AG09309 (cell line): ENCODE data around the gene PCDH9.

Source experiments
- DNase-seq: peaks from one replicate; pipeline ENCODE4 v3.0.0-alpha.2; 2010; ENCODE audit warnings: low read depth
- H3K4me3 ChIP-seq: 2 replicates; pipeline ENCODE4 v1.5.1; 2011; ENCODE audit warnings: mild to moderate bottlenecking, low read depth, low read length, moderate library complexity; ENCODE audit not compliant: control insufficient read depth
- TF ChIP-seq, protein P1 (sequence below): IDR thresholded peaks from 2 replicates; pipeline ENCODE4 v1.5.1; 2011; ENCODE audit warnings: mild to moderate bottlenecking, low read depth, low read length, inconsistent platforms; ENCODE audit not compliant: insufficient read depth, control insufficient read depth; ENCODE audit errors: missing control alignments

The PCDH9 gene

GRCh38 chr13:67197704-67198103 lies 32.4 kb downstream of the PCDH9 start:
- no peak overlapping the region for H3K4me3 ChIP-seq
- no peak for DNase-seq
- TF ChIP-seq, protein P1, sequence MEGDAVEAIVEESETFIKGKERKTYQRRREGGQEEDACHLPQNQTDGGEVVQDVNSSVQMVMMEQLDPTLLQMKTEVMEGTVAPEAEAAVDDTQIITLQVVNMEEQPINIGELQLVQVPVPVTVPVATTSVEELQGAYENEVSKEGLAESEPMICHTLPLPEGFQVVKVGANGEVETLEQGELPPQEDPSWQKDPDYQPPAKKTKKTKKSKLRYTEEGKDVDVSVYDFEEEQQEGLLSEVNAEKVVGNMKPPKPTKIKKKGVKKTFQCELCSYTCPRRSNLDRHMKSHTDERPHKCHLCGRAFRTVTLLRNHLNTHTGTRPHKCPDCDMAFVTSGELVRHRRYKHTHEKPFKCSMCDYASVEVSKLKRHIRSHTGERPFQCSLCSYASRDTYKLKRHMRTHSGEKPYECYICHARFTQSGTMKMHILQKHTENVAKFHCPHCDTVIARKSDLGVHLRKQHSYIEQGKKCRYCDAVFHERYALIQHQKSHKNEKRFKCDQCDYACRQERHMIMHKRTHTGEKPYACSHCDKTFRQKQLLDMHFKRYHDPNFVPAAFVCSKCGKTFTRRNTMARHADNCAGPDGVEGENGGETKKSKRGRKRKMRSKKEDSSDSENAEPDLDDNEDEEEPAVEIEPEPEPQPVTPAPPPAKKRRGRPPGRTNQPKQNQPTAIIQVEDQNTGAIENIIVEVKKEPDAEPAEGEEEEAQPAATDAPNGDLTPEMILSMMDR, result no peak

DNA sequence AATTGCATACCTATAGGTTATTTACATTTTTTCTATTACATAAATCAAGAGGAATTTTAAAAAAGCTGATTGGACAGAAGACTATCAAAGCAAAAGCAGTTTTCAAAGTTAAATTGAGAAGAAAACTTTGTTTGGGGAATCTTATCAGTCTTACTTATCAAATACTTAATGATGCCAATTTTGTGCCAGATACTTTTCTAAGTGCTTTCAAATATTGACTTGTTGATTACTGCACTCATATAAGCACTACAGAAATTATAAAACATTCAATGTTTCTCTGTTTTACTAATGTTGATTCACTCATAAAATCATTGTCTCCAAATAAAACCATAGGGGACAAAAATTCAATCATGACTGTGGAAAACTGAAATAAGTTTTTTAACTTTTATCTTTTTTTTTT lies 36.2 kb downstream of the PCDH9 start:
- DNase-seq, result no peak
- TF ChIP-seq, protein P1, result no peak
- H3K4me3 ChIP-seq, result no peak overlapping the region

DNA sequence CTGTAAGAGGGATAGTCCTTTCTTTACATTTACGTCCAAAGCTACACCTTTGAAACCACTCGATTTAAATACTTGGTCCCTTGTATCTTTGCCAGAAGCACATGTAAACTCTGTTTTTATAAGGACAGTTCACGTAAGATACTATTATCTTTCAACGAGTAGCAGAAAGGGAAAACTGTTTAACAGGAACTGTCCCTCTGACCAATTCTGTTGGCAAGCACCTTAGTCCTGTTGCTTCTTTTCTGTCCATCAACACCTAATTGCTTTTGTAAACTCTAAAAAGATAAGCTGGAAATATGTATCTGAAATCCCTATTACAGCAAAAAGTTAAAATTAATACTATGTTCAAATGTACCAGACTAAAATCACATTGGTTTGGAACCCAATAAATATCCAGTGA lies 37.4 kb downstream of the PCDH9 start:
- H3K4me3 ChIP-seq, result no peak overlapping the region
- no peak for DNase-seq
- TF ChIP-seq, protein P1, result no peak

DNA sequence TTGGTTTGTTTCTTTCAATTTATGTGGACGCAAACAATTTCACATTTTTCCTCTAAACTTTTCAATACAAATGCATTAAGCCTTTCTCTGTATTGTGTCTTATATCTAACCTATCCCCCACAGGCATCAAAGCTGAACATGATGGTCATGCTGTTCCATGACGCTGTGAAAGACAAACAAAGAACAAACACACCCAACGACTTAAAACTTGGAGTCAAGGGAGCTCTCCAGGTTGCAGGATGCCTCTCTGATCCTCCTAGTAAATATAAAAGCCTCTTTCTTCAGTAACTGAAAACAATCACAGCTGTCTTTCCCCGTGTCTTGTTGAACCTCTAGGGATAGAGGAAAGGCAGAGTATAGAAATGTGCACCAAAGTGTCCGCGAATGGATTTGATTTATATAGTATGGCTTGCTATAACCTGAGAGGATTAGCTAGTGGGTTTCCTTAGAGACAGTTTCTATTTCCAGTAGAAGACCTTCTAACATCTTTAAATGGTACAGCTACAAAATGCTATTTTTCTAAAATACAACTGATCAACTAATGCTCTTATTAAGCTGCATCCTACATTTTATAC lies 43.1 kb downstream of the PCDH9 start:
- H3K4me3 ChIP-seq, result no peak overlapping the region
- no peak for DNase-seq
- TF ChIP-seq, protein P1, result no peak

- no peak overlapping the region for H3K4me3 ChIP-seq
- DNase-seq, result no peak
- TF ChIP-seq, protein P1, result no peak
Observed at GRCh38 chr13:67184247-67184646, 45.9 kb downstream of the PCDH9 start.

DNA sequence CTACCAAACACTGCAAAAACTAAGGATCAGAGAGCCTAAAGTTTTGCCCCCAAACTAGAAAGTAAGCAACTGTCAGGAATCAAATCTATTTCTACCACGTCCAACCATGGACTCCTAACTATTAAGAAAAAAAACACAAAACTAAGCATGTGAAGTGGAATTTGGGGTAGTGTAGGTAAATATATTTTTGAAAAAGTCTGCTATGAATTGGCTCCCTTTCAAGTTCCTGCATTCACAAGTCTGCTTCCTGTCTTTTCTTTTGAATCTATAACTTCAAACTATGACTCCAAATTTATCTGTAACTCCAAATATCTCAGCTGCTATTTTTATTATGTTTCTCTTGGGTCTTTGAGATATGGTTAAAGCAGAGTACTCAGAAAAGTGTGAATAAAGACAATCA lies 47.0 kb downstream of the PCDH9 start:
- no peak overlapping the region for H3K4me3 ChIP-seq
- DNase-seq, result no peak
- TF ChIP-seq, protein P1, result no peak
